Measurements from ENCODE around the gene ANKS1A.

Gene ANKS1A

GRCh38 chr6:35040398-35040797 lies 151.3 kb downstream of the ANKS1A start:
- Histone ChIP-seq H4K8ac (ENCODE audit: low read depth, low read length) (no peak overlapping the region), H3K79me1 (ENCODE audit: low read length) (peaks cover 3% of the 10 kb centered on the region), H3K4me3 (ENCODE audit: low read depth, low read length) (no peak overlapping the region), H3K18ac (ENCODE audit: low read length) (no peak overlapping the region), H3K4ac (ENCODE audit: low read depth, low read length) (no peak overlapping the region), H2AFZ (ENCODE audit: insufficient read depth, low read length, poor library complexity) (no peak overlapping the region), H4K12ac (ENCODE audit: low read depth, low read length) (no peak overlapping the region), H2BK120ac (ENCODE audit: insufficient read depth, low read length, poor library complexity) (no peak overlapping the region), H3K4me1 (ENCODE audit: control insufficient read depth in 1 of 2, insufficient read depth in 2 of 2, low read length in 2 of 2) (peaks cover 14 to 23% of the 10 kb centered on the region in 2 experiments), H4K91ac (ENCODE audit: low read depth, low read length) (no peak overlapping the region), H2BK5ac (ENCODE audit: low read depth, low read length, poor library complexity) (no peak overlapping the region), H2BK12ac (ENCODE audit: low read length) (no peak overlapping the region), H3K79me2 (ENCODE audit: control insufficient read depth, insufficient read depth, low read length, poor library complexity) (peaks cover 6% of the 10 kb centered on the region), H3K9ac (ENCODE audit: low read length) (no peak overlapping the region), H3K23ac (ENCODE audit: low read length) (no peak overlapping the region), H3K36me3 (ENCODE audit: control insufficient read depth in 1 of 2, insufficient read depth in 2 of 2, low read length in 2 of 2) (peaks cover 48 to 70% of the 10 kb centered on the region in 2 experiments), H3K9me3 (ENCODE audit: insufficient read depth, low read depth, low read length) (peaks cover 3% of the 10 kb centered on the region), H3K27ac (ENCODE audit: low read depth, low read length) (no peak overlapping the region), H2AK5ac (ENCODE audit: low read length) (no peak overlapping the region), H3K27me3 (ENCODE audit: insufficient read depth, low read length) (no peaks in the 10 kb centered on the region), H3K14ac (ENCODE audit: low read length) (no peak overlapping the region), H3K4me2 (ENCODE audit: low read length) (no peak overlapping the region)
- no peak for DNase-seq
- no CpG with 5 or more reads among the region's 1 CpG for WGBS (ENCODE audit: extremely low coverage, insufficient coverage, insufficient read length)

- H3K9ac ChIP-seq (ENCODE audit: low read length): no peak overlapping the region
- H3K27me3 ChIP-seq (ENCODE audit: insufficient read depth, low read length): no peaks in the 10 kb centered on the region
- H3K18ac ChIP-seq (ENCODE audit: low read length): no peak overlapping the region
- no peak overlapping the region for H2BK12ac ChIP-seq (ENCODE audit: low read length)
- no peak for DNase-seq
- no peak overlapping the region for H4K91ac ChIP-seq (ENCODE audit: low read depth, low read length)
- no peak overlapping the region for H2AK5ac ChIP-seq (ENCODE audit: low read length)
- no peak overlapping the region for H2AFZ ChIP-seq (ENCODE audit: insufficient read depth, low read length, poor library complexity)
- H3K36me3 ChIP-seq (ENCODE audit: control insufficient read depth in 1 of 2, insufficient read depth in 2 of 2, low read length in 2 of 2): peaks cover 44 to 68% of the 10 kb centered on the region in 2 experiments
- H3K79me2 ChIP-seq (ENCODE audit: control insufficient read depth, insufficient read depth, low read length, poor library complexity): peaks cover 6% of the 10 kb centered on the region
- no peak overlapping the region for H2BK120ac ChIP-seq (ENCODE audit: insufficient read depth, low read length, poor library complexity)
- H3K9me3 ChIP-seq (ENCODE audit: insufficient read depth, low read depth, low read length): peaks cover 3% of the 10 kb centered on the region
- H4K12ac ChIP-seq (ENCODE audit: low read depth, low read length): no peak overlapping the region
- H3K4me2 ChIP-seq (ENCODE audit: low read length): no peak overlapping the region
- peaks cover 3% of the 10 kb centered on the region for H3K79me1 ChIP-seq (ENCODE audit: low read length)
- H3K4ac ChIP-seq (ENCODE audit: low read depth, low read length): peak overlapping the region; percentile 47
- H3K4me1 ChIP-seq (ENCODE audit: control insufficient read depth in 1 of 2, insufficient read depth in 2 of 2, low read length in 2 of 2): peaks cover 18 to 29% of the 10 kb centered on the region in 2 experiments
- no peak overlapping the region for H4K8ac ChIP-seq (ENCODE audit: low read depth, low read length)
- H3K4me3 ChIP-seq (ENCODE audit: low read depth, low read length): no peak overlapping the region
- no peak overlapping the region for H2BK5ac ChIP-seq (ENCODE audit: low read depth, low read length, poor library complexity)
- no CpG with 5 or more reads among the region's 4 CpGs for WGBS (ENCODE audit: extremely low coverage, insufficient coverage, insufficient read length)
- H3K27ac ChIP-seq (ENCODE audit: low read depth, low read length): no peak overlapping the region
- H3K23ac ChIP-seq (ENCODE audit: low read length): no peak overlapping the region
- no peak overlapping the region for H3K14ac ChIP-seq (ENCODE audit: low read length)
Measured at GRCh38 chr6:35041086-35041861, 152.2 kb downstream of the ANKS1A start.

GRCh38 chr6:35042031-35042815 lies 153.2 kb downstream of the ANKS1A start:
- WGBS (ENCODE audit: extremely low coverage, insufficient coverage, insufficient read length): no CpG with 5 or more reads among the region's 9 CpGs
- Histone ChIP-seq H3K18ac (ENCODE audit: low read length) (no peak overlapping the region), H3K36me3 (ENCODE audit: control insufficient read depth in 1 of 2, insufficient read depth in 2 of 2, low read length in 2 of 2) (peaks cover 40 to 66% of the 10 kb centered on the region in 2 experiments), H3K4ac (ENCODE audit: low read depth, low read length) (no peak overlapping the region), H2BK5ac (ENCODE audit: low read depth, low read length, poor library complexity) (no peak overlapping the region), H2BK12ac (ENCODE audit: low read length) (no peak overlapping the region), H4K8ac (ENCODE audit: low read depth, low read length) (no peak overlapping the region), H3K23ac (ENCODE audit: low read length) (no peak overlapping the region), H3K14ac (ENCODE audit: low read length) (no peak overlapping the region), H3K27me3 (ENCODE audit: insufficient read depth, low read length) (no peaks in the 10 kb centered on the region), H3K9me3 (ENCODE audit: insufficient read depth, low read depth, low read length) (peaks cover 3% of the 10 kb centered on the region), H2AFZ (ENCODE audit: insufficient read depth, low read length, poor library complexity) (no peak overlapping the region), H4K91ac (ENCODE audit: low read depth, low read length) (no peak overlapping the region), H3K79me2 (ENCODE audit: control insufficient read depth, insufficient read depth, low read length, poor library complexity) (peaks cover 6% of the 10 kb centered on the region), H3K9ac (ENCODE audit: low read length) (no peak overlapping the region), H3K4me3 (ENCODE audit: low read depth, low read length) (no peak overlapping the region), H3K4me1 (ENCODE audit: control insufficient read depth in 1 of 2, insufficient read depth in 2 of 2, low read length in 2 of 2) (peaks cover 18 to 30% of the 10 kb centered on the region in 2 experiments), H3K4me2 (ENCODE audit: low read length) (no peak overlapping the region), H3K27ac (ENCODE audit: low read depth, low read length) (no peak overlapping the region), H4K12ac (ENCODE audit: low read depth, low read length) (no peak overlapping the region), H2BK120ac (ENCODE audit: insufficient read depth, low read length, poor library complexity) (no peak overlapping the region), H2AK5ac (ENCODE audit: low read length) (no peak overlapping the region), H3K79me1 (ENCODE audit: low read length) (peaks cover 3% of the 10 kb centered on the region)
- DNase-seq: no peak

GRCh38 chr6:35043381-35044130 lies 154.5 kb downstream of the ANKS1A start:
- no CpG with 5 or more reads among the region's 4 CpGs for WGBS (ENCODE audit: extremely low coverage, insufficient coverage, insufficient read length)
- H3K27ac ChIP-seq (ENCODE audit: low read depth, low read length): no peak overlapping the region
- H3K4me1 ChIP-seq (ENCODE audit: control insufficient read depth in 1 of 2, insufficient read depth in 2 of 2, low read length in 2 of 2): peaks cover 23 to 32% of the 10 kb centered on the region in 2 experiments
- H3K4me2 ChIP-seq (ENCODE audit: low read length): no peak overlapping the region
- H3K36me3 ChIP-seq (ENCODE audit: control insufficient read depth in 1 of 2, insufficient read depth in 2 of 2, low read length in 2 of 2): peaks cover 37 to 65% of the 10 kb centered on the region in 2 experiments
- no peak overlapping the region for H2AFZ ChIP-seq (ENCODE audit: insufficient read depth, low read length, poor library complexity)
- peaks cover 5% of the 10 kb centered on the region for H3K79me1 ChIP-seq (ENCODE audit: low read length)
- H3K9me3 ChIP-seq (ENCODE audit: insufficient read depth, low read depth, low read length): peaks cover 3% of the 10 kb centered on the region
- H3K4ac ChIP-seq (ENCODE audit: low read depth, low read length): no peak overlapping the region
- H3K79me2 ChIP-seq (ENCODE audit: control insufficient read depth, insufficient read depth, low read length, poor library complexity): peaks cover 3% of the 10 kb centered on the region
- H3K9ac ChIP-seq (ENCODE audit: low read length): no peak overlapping the region
- no peak overlapping the region for H3K14ac ChIP-seq (ENCODE audit: low read length)
- H2AK5ac ChIP-seq (ENCODE audit: low read length): no peak overlapping the region
- H3K23ac ChIP-seq (ENCODE audit: low read length): no peak overlapping the region
- no peak overlapping the region for H4K91ac ChIP-seq (ENCODE audit: low read depth, low read length)
- no peak overlapping the region for H3K4me3 ChIP-seq (ENCODE audit: low read depth, low read length)
- H4K12ac ChIP-seq (ENCODE audit: low read depth, low read length): no peak overlapping the region
- H2BK12ac ChIP-seq (ENCODE audit: low read length): no peak overlapping the region
- no peak overlapping the region for H2BK120ac ChIP-seq (ENCODE audit: insufficient read depth, low read length, poor library complexity)
- no peaks in the 10 kb centered on the region for H3K27me3 ChIP-seq (ENCODE audit: insufficient read depth, low read length)
- no peak for DNase-seq
- no peak overlapping the region for H3K18ac ChIP-seq (ENCODE audit: low read length)
- H4K8ac ChIP-seq (ENCODE audit: low read depth, low read length): no peak overlapping the region
- H2BK5ac ChIP-seq (ENCODE audit: low read depth, low read length, poor library complexity): no peak overlapping the region

All from trophoblast cell (in vitro differentiated cells and primary cell).